ENCODE data around the gene TRMT10A.
A peak's percentile ranks its signal among the peaks of the same experiment; 100 is the strongest.

The TRMT10A gene

GRCh38 chr4:99587309-99587708 lies 23.5 kb upstream of the TRMT10A start:
- Histone ChIP-seq H3K27me3 (ENCODE audit: control insufficient read depth, insufficient read depth, low read length) (no peaks in the 10 kb centered on the region), H3K9ac (ENCODE audit: low read length) (no peak overlapping the region), H3K36me3 (ENCODE audit: control insufficient read depth, insufficient read depth, low read length) (no peaks in the 10 kb centered on the region), H3K4me3 (ENCODE audit: low read depth, low read length) (no peak overlapping the region), H3K9me3 (ENCODE audit: control insufficient read depth, insufficient read depth, low read depth, low read length) (no peaks in the 10 kb centered on the region), H3K27ac (ENCODE audit: low read depth, low read length) (no peak overlapping the region), H3K4me1 (ENCODE audit: control insufficient read depth, insufficient read depth, low read length) (no peaks in the 10 kb centered on the region)

GRCh38 chr4:99586797-99587196 lies 23.0 kb upstream of the TRMT10A start:
- H3K27ac ChIP-seq (ENCODE audit: low read depth, low read length) = no peak overlapping the region
- H3K4me1 ChIP-seq (ENCODE audit: control insufficient read depth, insufficient read depth, low read length) = no peaks in the 10 kb centered on the region
- no peaks in the 10 kb centered on the region for H3K36me3 ChIP-seq (ENCODE audit: control insufficient read depth, insufficient read depth, low read length)
- no peaks in the 10 kb centered on the region for H3K27me3 ChIP-seq (ENCODE audit: control insufficient read depth, insufficient read depth, low read length)
- H3K9me3 ChIP-seq (ENCODE audit: control insufficient read depth, insufficient read depth, low read depth, low read length) = no peaks in the 10 kb centered on the region
- no peak overlapping the region for H3K4me3 ChIP-seq (ENCODE audit: low read depth, low read length)
- H3K9ac ChIP-seq (ENCODE audit: low read length) = no peak overlapping the region

- H3K27ac ChIP-seq (ENCODE audit: low read depth, low read length) = no peak overlapping the region
- H3K4me3 ChIP-seq (ENCODE audit: low read depth, low read length) = no peak overlapping the region
- no peaks in the 10 kb centered on the region for H3K27me3 ChIP-seq (ENCODE audit: control insufficient read depth, insufficient read depth, low read length)
- H3K36me3 ChIP-seq (ENCODE audit: control insufficient read depth, insufficient read depth, low read length) = no peaks in the 10 kb centered on the region
- no peak overlapping the region for H3K9ac ChIP-seq (ENCODE audit: low read length)
- H3K4me1 ChIP-seq (ENCODE audit: control insufficient read depth, insufficient read depth, low read length) = no peaks in the 10 kb centered on the region
- no peaks in the 10 kb centered on the region for H3K9me3 ChIP-seq (ENCODE audit: control insufficient read depth, insufficient read depth, low read depth, low read length)
Measured at GRCh38 chr4:99586322-99586721, 22.5 kb upstream of the TRMT10A start.

GRCh38 chr4:99585516-99585915 lies 21.7 kb upstream of the TRMT10A start:
- H3K27me3 ChIP-seq (ENCODE audit: control insufficient read depth, insufficient read depth, low read length) = no peaks in the 10 kb centered on the region
- no peak overlapping the region for H3K9ac ChIP-seq (ENCODE audit: low read length)
- no peak overlapping the region for H3K27ac ChIP-seq (ENCODE audit: low read depth, low read length)
- H3K4me1 ChIP-seq (ENCODE audit: control insufficient read depth, insufficient read depth, low read length) = no peaks in the 10 kb centered on the region
- H3K4me3 ChIP-seq (ENCODE audit: low read depth, low read length) = no peak overlapping the region
- H3K36me3 ChIP-seq (ENCODE audit: control insufficient read depth, insufficient read depth, low read length) = no peaks in the 10 kb centered on the region
- no peaks in the 10 kb centered on the region for H3K9me3 ChIP-seq (ENCODE audit: control insufficient read depth, insufficient read depth, low read depth, low read length)

GRCh38 chr4:99578714-99579113 lies 14.9 kb upstream of the TRMT10A start:
- Histone ChIP-seq H3K4me3 (ENCODE audit: low read depth, low read length) (no peak overlapping the region), H3K27ac (ENCODE audit: low read depth, low read length) (no peak overlapping the region), H3K4me1 (ENCODE audit: control insufficient read depth, insufficient read depth, low read length) (peaks cover 9% of the 10 kb centered on the region; the same call in 1 of the 2 replicates), H3K9ac (ENCODE audit: low read length) (no peak overlapping the region), H3K9me3 (ENCODE audit: control insufficient read depth, insufficient read depth, low read depth, low read length) (no peaks in the 10 kb centered on the region), H3K27me3 (ENCODE audit: control insufficient read depth, insufficient read depth, low read length) (no peaks in the 10 kb centered on the region), H3K36me3 (ENCODE audit: control insufficient read depth, insufficient read depth, low read length) (no peaks in the 10 kb centered on the region)

GRCh38 chr4:99574530-99575324 lies 10.9 kb upstream of the TRMT10A start, which contains the start of gene MTTP:
TSS of gene MTTP (plus strand) at chr4:99574824. CDS start at chr4:99574910, 86 bp downstream.
- no peaks in the 10 kb centered on the region for H3K9me3 ChIP-seq (ENCODE audit: control insufficient read depth, insufficient read depth, low read depth, low read length)
- peaks cover 9% of the 10 kb centered on the region; the same call in 1 of the 2 replicates for H3K4me1 ChIP-seq (ENCODE audit: control insufficient read depth, insufficient read depth, low read length)
- H3K27ac ChIP-seq (ENCODE audit: low read depth, low read length) = 0 out of 2 replicates have a peak within 1 kb of the TSS, but pooled peaks have one; percentile 40
- no peaks in the 10 kb centered on the region for H3K27me3 ChIP-seq (ENCODE audit: control insufficient read depth, insufficient read depth, low read length)
- no peak within 1 kb of the TSS for H3K9ac ChIP-seq (ENCODE audit: low read length)
- H3K36me3 ChIP-seq (ENCODE audit: control insufficient read depth, insufficient read depth, low read length) = no peaks in the 10 kb centered on the region
- H3K4me3 ChIP-seq (ENCODE audit: low read depth, low read length) = peak within 1 kb of the TSS; percentile 22; the same call in 1 of the 2 replicates

- H3K27ac ChIP-seq (ENCODE audit: low read depth, low read length) = no peak overlapping the region
- H3K4me1 ChIP-seq (ENCODE audit: control insufficient read depth, insufficient read depth, low read length) = peaks cover 9% of the 10 kb centered on the region; the same call in 1 of the 2 replicates
- H3K9ac ChIP-seq (ENCODE audit: low read length) = no peak overlapping the region
- H3K36me3 ChIP-seq (ENCODE audit: control insufficient read depth, insufficient read depth, low read length) = no peaks in the 10 kb centered on the region
- no peaks in the 10 kb centered on the region for H3K27me3 ChIP-seq (ENCODE audit: control insufficient read depth, insufficient read depth, low read length)
- no peaks in the 10 kb centered on the region for H3K9me3 ChIP-seq (ENCODE audit: control insufficient read depth, insufficient read depth, low read depth, low read length)
- H3K4me3 ChIP-seq (ENCODE audit: low read depth, low read length) = no peak overlapping the region
Measured at GRCh38 chr4:99573735-99574368, 10.0 kb upstream of the TRMT10A start.

GRCh38 chr4:99572527-99573240 lies 8.8 kb upstream of the TRMT10A start:
- H3K4me3 ChIP-seq (ENCODE audit: low read depth, low read length) = no peak overlapping the region
- H3K9me3 ChIP-seq (ENCODE audit: control insufficient read depth, insufficient read depth, low read depth, low read length) = no peaks in the 10 kb centered on the region
- no peak overlapping the region for H3K27ac ChIP-seq (ENCODE audit: low read depth, low read length)
- peaks cover 9% of the 10 kb centered on the region; the same call in 1 of the 2 replicates for H3K4me1 ChIP-seq (ENCODE audit: control insufficient read depth, insufficient read depth, low read length)
- H3K36me3 ChIP-seq (ENCODE audit: control insufficient read depth, insufficient read depth, low read length) = no peaks in the 10 kb centered on the region
- no peak overlapping the region for H3K9ac ChIP-seq (ENCODE audit: low read length)
- no peaks in the 10 kb centered on the region for H3K27me3 ChIP-seq (ENCODE audit: control insufficient read depth, insufficient read depth, low read length)

GRCh38 chr4:99571883-99572282 lies 8.0 kb upstream of the TRMT10A start:
- Histone ChIP-seq H3K4me3 (ENCODE audit: low read depth, low read length) (no peak overlapping the region), H3K4me1 (ENCODE audit: control insufficient read depth, insufficient read depth, low read length) (peaks cover 9% of the 10 kb centered on the region; the same call in 1 of the 2 replicates), H3K27me3 (ENCODE audit: control insufficient read depth, insufficient read depth, low read length) (no peaks in the 10 kb centered on the region), H3K9me3 (ENCODE audit: control insufficient read depth, insufficient read depth, low read depth, low read length) (no peaks in the 10 kb centered on the region), H3K36me3 (ENCODE audit: control insufficient read depth, insufficient read depth, low read length) (no peaks in the 10 kb centered on the region), H3K9ac (ENCODE audit: low read length) (no peak overlapping the region), H3K27ac (ENCODE audit: low read depth, low read length) (no peak overlapping the region)

GRCh38 chr4:99564921-99565320 lies 1.1 kb upstream of the TRMT10A start:
- Histone ChIP-seq H3K9ac (ENCODE audit: low read length) (no peak overlapping the region), H3K4me3 (ENCODE audit: low read depth, low read length) (no peak overlapping the region), H3K9me3 (ENCODE audit: control insufficient read depth, insufficient read depth, low read depth, low read length) (no peaks in the 10 kb centered on the region), H3K27me3 (ENCODE audit: control insufficient read depth, insufficient read depth, low read length) (no peaks in the 10 kb centered on the region), H3K4me1 (ENCODE audit: control insufficient read depth, insufficient read depth, low read length) (no peaks in the 10 kb centered on the region), H3K27ac (ENCODE audit: low read depth, low read length) (no peak overlapping the region), H3K36me3 (ENCODE audit: control insufficient read depth, insufficient read depth, low read length) (no peaks in the 10 kb centered on the region)

GRCh38 chr4:99552872-99553271 lies 11.0 kb downstream of the TRMT10A start:
- Histone ChIP-seq H3K9ac (ENCODE audit: low read length) (no peak overlapping the region), H3K36me3 (ENCODE audit: control insufficient read depth, insufficient read depth, low read length) (no peaks in the 10 kb centered on the region), H3K27me3 (ENCODE audit: control insufficient read depth, insufficient read depth, low read length) (no peaks in the 10 kb centered on the region), H3K27ac (ENCODE audit: low read depth, low read length) (no peak overlapping the region), H3K9me3 (ENCODE audit: control insufficient read depth, insufficient read depth, low read depth, low read length) (no peaks in the 10 kb centered on the region), H3K4me3 (ENCODE audit: low read depth, low read length) (no peak overlapping the region), H3K4me1 (ENCODE audit: control insufficient read depth, insufficient read depth, low read length) (no peaks in the 10 kb centered on the region)

Measured in HUES6 (cell line).